Skeletal muscle satellite cell (primary cell): ENCODE measurements around the gene CNRIP1. TPM values are rescaled to one million over a fixed set of nuclear protein-coding genes. Genes with fewer than 3 reads are reported as not detected.

Experiments used
- H3K27me3 ChIP-seq: 2 replicates; pipeline ENCODE4 v1.7.0; 2013; ENCODE audit warnings: low read length; ENCODE audit not compliant: control insufficient read depth, insufficient read depth
- H3K36me3 ChIP-seq: 2 replicates; pipeline ENCODE4 v1.7.0; 2013; ENCODE audit warnings: mild to moderate bottlenecking, control low read depth, low read length; ENCODE audit not compliant: insufficient read depth
- H3K4me1 ChIP-seq: 2 replicates; pipeline ENCODE4 v1.7.0; 2013; ENCODE audit warnings: low read length; ENCODE audit not compliant: control insufficient read depth, insufficient read depth
- H3K4me2 ChIP-seq: 2 replicates; pipeline ENCODE4 v1.7.0; 2013; ENCODE audit warnings: mild to moderate bottlenecking, low read length
- H3K4me3 ChIP-seq: 2 replicates; pipeline ENCODE4 v1.7.0; 2013; ENCODE audit warnings: low read length
- H3K9ac ChIP-seq: 2 replicates; pipeline ENCODE4 v1.7.0; 2013; ENCODE audit warnings: mild to moderate bottlenecking, low read depth, low read length, moderate library complexity
- H3K9me3 ChIP-seq: replicated peaks from 2 replicates; pipeline ENCODE4 v1.7.0; 2013; ENCODE audit warnings: mild to moderate bottlenecking, control low read depth, low read length
- total RNA-seq: library from RNA; depleted of rRNA; stranded (reverse); fragments of >200 nt; gene quantifications from 2 replicates; pipeline ENCODE4 v1.2.3, GENCODE V29; 2012; rRNA removed

CNRIP1 gene, protein sequence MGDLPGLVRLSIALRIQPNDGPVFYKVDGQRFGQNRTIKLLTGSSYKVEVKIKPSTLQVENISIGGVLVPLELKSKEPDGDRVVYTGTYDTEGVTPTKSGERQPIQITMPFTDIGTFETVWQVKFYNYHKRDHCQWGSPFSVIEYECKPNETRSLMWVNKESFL
- 24.3 and 29.9 TPM in 2 replicates for total RNA-seq

DNA sequence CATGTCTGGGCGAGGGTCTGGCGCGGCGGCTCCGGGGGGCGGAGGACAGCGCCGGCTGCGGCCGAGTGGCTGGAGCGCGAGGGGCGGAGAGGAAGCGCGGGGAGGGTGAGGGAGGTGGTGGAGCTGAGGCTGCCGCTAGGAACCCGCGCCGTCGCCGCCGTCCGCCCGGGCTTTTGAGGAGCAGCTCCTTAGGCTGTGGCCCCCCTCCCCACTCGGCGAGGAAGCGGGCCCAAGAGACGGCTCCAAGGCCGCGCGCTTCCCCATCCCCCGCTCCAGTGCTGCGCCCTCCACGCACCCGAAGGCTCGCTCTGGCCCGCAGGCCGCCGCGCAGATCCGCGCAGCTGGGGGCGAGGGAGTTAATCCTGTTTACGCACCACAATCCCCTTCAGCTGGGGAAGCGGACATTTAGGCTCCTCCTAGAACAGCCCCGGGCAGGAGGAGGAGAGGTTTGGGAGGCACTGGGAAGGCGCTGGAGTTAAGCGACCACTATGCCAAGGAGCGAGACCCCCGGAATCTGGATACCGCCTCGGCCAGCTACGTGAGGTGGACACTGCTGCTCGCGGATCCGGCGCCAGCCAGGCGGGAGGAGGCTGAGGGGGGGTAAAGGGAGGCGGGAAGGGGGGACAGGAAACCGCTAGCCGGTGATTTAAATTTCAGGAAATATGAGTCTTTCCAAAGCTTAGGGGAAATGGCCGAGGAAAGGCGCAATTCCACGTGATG, at the start of gene CNRIP1:
TSS of gene CNRIP1 (minus strand) at position 552 of the 720 bp plus-strand sequence. CDS start at position 3, 549 bp downstream.
- Histone ChIP-seq H3K9ac (peak within 1 kb of the TSS; percentile 88), H3K4me1 (peaks cover 13% of the 10 kb centered on the region), H3K27me3 (no peaks in the 10 kb centered on the region), H3K36me3 (peaks cover 25% of the 10 kb centered on the region), H3K4me2 (peak within 1 kb of the TSS; percentile 98), H3K9me3 (no peaks in the 10 kb centered on the region), H3K4me3 (peak within 1 kb of the TSS; percentile 95)

DNA sequence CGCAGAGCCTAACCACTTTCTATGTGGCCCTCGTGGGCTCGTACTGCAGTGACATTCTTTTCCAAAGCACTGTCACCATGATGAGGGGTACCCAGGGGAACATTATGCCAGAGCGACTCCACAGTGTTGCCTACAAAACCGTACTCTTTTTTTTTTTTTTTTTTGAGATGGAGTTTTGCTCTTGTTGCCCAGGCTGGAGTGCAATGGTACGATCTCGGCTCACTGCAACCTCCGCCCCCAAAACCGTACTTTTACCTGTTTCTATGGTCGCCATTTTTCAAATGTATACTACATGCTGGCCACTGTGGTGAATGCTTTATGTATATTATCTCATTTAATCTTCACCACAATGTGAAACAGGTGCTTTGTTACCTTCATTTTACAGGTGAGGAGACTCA, 49.6 kb upstream of the CNRIP1 start:
- Histone ChIP-seq H3K4me1 (no peaks in the 10 kb centered on the region), H3K27me3 (peaks cover 14% of the 10 kb centered on the region), H3K36me3 (no peaks in the 10 kb centered on the region), H3K9ac (no peak overlapping the region), H3K9me3 (no peaks in the 10 kb centered on the region), H3K4me3 (no peak overlapping the region), H3K4me2 (no peak overlapping the region)

DNA sequence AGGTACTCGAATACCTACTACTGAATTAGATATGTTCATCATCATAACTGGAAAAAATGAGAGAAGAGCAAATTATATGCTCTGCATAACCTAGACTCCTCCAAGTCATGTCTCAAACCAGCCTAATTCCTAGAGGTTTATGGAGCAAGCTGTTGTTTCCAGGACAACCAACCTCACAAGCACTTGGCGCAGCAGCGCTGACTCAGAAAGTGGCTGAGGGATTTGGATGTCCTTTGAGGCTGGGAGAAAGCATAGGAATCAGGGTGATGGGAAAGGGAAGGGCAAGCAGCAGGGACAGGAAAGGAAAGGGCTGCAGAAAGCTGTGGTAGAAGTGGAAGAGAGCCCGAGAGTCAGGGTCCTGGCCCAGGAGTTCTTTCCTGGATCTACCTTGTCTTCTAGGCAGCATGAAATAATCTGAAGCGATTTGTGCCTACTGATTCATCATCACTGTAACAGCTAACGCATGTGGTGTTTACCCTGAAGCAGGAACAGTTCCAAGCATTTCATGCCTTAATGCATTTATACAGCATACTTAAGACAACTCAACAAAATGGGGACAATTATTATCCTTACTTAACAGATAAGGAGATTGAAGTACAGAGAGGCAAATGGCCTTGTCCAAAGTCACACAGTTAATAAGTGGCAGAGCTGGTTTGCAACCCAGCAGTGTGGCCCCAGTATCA, 49.0 kb upstream of the CNRIP1 start:
- Histone ChIP-seq H3K27me3 (peaks cover 13% of the 10 kb centered on the region), H3K4me3 (no peak overlapping the region), H3K9ac (no peak overlapping the region), H3K9me3 (no peaks in the 10 kb centered on the region), H3K4me2 (no peak overlapping the region), H3K4me1 (no peaks in the 10 kb centered on the region), H3K36me3 (no peaks in the 10 kb centered on the region)

DNA sequence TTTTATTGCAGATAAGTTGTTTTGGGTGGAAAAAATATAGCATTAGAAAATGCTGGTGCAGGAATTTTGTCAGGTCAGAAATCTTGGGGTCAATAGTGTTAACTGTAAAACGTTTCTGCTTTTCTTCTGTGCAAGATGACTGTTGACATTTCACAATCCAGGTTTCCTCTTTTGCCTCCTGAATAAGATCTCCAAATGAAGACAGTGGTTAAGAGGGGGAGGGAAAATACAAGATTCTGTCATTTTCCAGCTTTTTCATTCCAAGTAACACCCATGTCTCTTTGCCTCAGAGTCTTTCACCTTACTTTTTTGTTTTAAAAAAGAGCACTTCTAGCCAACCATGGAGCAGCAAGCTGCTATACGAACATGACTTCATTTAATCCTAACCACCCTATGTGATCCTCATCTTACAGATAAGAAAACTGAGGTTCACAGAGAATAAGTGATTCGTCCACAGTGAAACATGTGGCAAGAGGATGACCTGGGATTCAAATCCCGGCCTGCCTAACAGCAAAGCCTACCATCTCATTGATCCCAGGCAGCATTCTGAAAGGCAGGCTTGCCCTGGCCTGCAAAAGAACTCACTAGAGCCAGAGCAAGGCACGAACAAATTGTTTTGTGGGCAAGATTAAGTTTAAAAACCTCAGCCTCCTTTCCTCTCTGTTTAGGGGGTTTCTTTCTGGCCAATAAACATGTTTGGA, 48.4 kb upstream of the CNRIP1 start:
- Histone ChIP-seq H3K9ac (no peak overlapping the region), H3K9me3 (no peaks in the 10 kb centered on the region), H3K4me2 (no peak overlapping the region), H3K4me3 (no peak overlapping the region), H3K4me1 (no peaks in the 10 kb centered on the region), H3K27me3 (peaks cover 13% of the 10 kb centered on the region), H3K36me3 (no peaks in the 10 kb centered on the region)

DNA sequence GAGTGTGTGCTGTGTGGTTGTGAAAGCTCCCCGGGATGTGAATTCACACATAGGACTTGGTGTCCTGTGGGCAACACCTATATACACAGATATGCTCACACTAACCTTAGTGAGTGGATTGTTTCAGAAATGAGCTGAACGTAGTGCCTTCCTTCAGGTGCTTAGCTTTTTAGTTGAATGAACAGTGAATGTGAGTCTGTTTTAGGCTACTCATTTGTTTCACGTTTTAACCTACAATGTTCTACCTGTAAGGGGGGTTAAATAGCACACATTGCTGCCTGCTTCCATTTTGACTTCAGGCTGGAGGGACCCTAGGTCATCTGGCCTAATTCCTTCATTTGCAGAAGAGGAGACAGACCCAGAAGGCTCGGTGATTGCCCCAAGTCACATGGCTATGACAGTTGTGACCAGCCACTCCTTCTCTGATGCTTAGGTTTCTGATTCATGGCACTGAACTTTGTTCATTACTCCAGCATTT, 46.4 kb upstream of the CNRIP1 start:
- no peak overlapping the region for H3K4me3 ChIP-seq
- H3K36me3 ChIP-seq = no peaks in the 10 kb centered on the region
- no peaks in the 10 kb centered on the region for H3K4me1 ChIP-seq
- no peak overlapping the region for H3K4me2 ChIP-seq
- no peaks in the 10 kb centered on the region for H3K9me3 ChIP-seq
- no peak overlapping the region for H3K9ac ChIP-seq
- H3K27me3 ChIP-seq = peaks cover 10% of the 10 kb centered on the region

DNA sequence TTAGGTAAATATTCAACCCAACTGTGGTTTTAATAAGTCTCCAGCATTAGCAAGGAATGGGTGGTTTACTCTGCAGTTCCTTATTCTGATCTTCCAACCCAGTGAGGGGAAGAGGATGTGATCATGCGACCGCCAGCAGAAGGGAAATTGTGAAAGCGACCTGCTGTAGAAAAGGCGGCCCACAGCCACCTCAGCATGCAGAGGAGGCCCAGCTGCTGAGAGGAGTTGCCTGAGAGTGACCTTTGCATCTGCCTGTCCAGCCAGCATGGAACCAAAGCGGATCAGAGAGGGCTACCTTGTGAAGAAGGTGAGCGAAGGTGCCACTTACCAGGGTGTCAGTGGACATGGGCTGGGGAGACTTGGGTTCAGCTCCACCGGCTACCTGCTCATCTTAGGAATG, 45.3 kb upstream of the CNRIP1 start, which contains the start of gene PLEK:
TSS of gene PLEK (plus strand) at position 196 of the 400 bp plus-strand sequence. CDS start at position 266, 70 bp downstream.
- H3K9ac ChIP-seq = no peak within 1 kb of the TSS
- H3K4me3 ChIP-seq = no peak within 1 kb of the TSS
- H3K9me3 ChIP-seq = no peaks in the 10 kb centered on the region
- peaks cover 3% of the 10 kb centered on the region for H3K27me3 ChIP-seq
- H3K4me1 ChIP-seq = no peaks in the 10 kb centered on the region
- no peaks in the 10 kb centered on the region for H3K36me3 ChIP-seq
- H3K4me2 ChIP-seq = no peak within 1 kb of the TSS

DNA sequence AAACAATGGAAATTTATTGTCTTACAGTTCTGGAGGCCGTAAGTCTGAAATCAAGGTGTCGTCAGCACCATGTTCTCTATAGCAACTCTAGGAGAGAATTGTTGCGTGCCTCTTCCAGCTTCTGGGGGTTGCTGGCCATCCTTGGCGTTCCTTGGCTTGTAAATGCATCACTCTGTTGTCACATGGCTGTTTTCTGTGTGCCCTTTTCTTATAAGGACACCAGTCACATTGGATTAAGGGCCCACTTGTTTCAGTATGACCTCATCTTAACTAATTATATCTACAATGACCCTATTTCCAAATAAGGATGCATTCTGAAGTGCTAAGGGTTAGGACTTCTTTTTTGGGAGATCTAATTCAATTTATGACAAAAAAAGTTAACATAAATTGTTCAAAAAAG, 44.0 kb upstream of the CNRIP1 start:
- Histone ChIP-seq H3K4me1 (no peaks in the 10 kb centered on the region), H3K4me2 (no peak overlapping the region), H3K4me3 (no peak overlapping the region), H3K9me3 (no peaks in the 10 kb centered on the region), H3K27me3 (no peaks in the 10 kb centered on the region), H3K9ac (no peak overlapping the region), H3K36me3 (no peaks in the 10 kb centered on the region)

DNA sequence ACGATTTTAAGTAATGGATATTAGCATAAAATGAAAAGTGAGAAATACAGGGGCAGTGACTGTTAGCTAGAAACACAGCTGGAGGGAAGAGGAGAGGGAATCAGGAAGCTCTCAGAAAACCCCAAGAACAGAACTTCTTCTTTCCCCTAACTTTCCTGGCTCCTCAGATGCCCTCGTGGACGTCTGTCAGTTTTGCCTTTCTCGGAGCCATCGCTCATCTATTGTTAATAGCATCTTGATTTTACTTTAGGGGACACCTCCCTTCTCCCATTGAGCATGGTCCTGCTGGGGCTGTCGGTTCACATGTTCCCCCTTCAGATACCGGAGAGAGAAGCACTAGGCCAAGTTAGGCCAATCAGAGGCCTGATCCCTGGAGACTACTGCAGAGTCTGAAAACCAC, 43.0 kb upstream of the CNRIP1 start:
- Histone ChIP-seq H3K9ac (no peak overlapping the region), H3K27me3 (no peaks in the 10 kb centered on the region), H3K4me3 (no peak overlapping the region), H3K4me1 (no peaks in the 10 kb centered on the region), H3K4me2 (no peak overlapping the region), H3K36me3 (no peaks in the 10 kb centered on the region), H3K9me3 (no peaks in the 10 kb centered on the region)

DNA sequence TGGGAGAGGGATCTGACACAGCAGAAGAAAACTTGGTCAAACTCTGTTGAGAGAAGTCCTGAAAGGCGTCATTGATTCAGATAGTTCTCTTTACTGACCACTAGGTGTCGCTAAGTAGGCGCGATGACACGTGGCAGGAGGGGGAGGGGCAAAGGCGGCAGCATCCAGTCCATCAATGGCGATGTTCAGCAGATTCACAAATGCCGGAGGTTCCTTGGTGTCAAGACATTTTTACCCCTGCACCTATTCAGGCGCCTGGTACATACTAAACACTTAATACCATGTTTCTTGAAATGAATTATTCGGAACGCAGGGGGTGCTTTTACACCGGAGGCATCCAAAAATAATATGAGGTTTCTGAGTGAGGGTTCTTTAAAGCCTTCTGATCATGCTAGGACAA, 42.3 kb upstream of the CNRIP1 start:
- Histone ChIP-seq H3K4me1 (no peaks in the 10 kb centered on the region), H3K4me2 (no peak overlapping the region), H3K36me3 (no peaks in the 10 kb centered on the region), H3K9ac (no peak overlapping the region), H3K27me3 (no peaks in the 10 kb centered on the region), H3K9me3 (no peaks in the 10 kb centered on the region), H3K4me3 (no peak overlapping the region)

DNA sequence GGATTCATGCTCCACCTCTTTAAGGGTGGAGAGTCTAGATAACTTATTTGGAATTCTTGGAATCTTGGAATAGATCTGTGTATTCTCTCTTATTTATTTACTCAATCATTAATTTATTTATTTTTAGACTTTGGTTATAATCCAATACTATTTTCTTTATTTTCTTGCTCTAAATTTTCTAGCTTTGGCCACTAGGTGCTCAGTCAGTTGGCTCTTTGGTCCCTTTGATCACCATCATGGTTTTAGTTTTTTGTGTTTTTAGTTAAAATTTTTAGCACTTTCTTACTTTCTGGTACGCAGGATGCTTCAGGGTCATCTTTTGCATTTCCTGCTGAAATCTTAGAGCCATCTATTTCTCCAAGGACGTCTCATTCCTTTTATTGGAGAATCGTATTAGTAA, 40.1 kb upstream of the CNRIP1 start:
- H3K4me1 ChIP-seq = no peaks in the 10 kb centered on the region
- no peaks in the 10 kb centered on the region for H3K9me3 ChIP-seq
- H3K36me3 ChIP-seq = no peaks in the 10 kb centered on the region
- H3K9ac ChIP-seq = no peak overlapping the region
- no peak overlapping the region for H3K4me3 ChIP-seq
- H3K27me3 ChIP-seq = no peaks in the 10 kb centered on the region
- no peak overlapping the region for H3K4me2 ChIP-seq

DNA sequence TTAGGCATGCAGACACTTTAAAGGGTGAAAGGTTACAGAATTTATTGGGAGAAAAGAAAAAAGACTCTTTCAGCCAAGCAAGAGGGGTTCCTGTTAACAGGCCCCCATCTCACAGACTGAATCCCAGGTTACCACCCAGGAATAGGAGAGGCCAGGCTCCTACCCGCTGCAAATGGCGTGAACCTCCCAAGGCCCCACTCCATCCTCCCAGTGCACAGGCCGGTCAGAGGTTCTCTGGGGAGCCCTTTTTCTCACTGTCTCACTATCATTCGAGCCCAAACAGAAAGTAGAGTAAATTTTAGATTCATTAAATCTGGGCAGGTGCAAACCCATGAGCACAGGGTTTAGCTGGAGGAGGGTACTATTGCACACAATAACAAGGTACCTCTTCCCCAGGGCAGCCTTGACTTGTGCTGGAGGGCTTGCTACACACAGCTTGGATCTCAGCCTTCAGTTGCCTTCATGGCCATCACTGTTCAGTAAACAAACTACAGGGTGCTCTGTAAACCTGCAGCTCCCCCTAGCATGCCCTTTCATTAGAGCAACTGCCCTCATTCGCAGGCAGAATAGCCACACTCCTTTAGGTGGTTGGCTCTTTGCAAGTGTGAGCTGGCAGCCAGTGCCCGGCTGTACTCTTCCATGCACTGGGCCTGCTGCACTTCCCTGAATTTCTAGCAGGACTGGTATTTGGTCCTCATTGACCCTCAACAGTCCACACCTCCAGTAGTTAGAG, 38.0 kb upstream of the CNRIP1 start:
- no peaks in the 10 kb centered on the region for H3K27me3 ChIP-seq
- peaks cover 8% of the 10 kb centered on the region for H3K4me1 ChIP-seq
- no peak overlapping the region for H3K4me3 ChIP-seq
- H3K36me3 ChIP-seq = no peaks in the 10 kb centered on the region
- no peaks in the 10 kb centered on the region for H3K9me3 ChIP-seq
- H3K4me2 ChIP-seq = no peak overlapping the region
- no peak overlapping the region for H3K9ac ChIP-seq
